K562 (cell line): ENCODE results near the gene ERVW-1. TPM values are rescaled to one million over a fixed set of nuclear protein-coding genes. Genes with fewer than 3 reads are reported as not detected.

Source experiments
- AFF1 ChIP-seq, 2 experiments: fragments of 450-650 bp; IDR thresholded peaks; 2 replicates each; pipeline ENCODE4 v1.6.1; 2018; ENCODE audit warnings: mild to moderate bottlenecking in 2 of 2, low read depth in 1 of 2; ENCODE audit not compliant: partially characterized antibody in 2 of 2
- ARID3A ChIP-seq: IDR thresholded peaks from 2 replicates; pipeline ENCODE4 v1.6.1; 2012; ENCODE audit warnings: low read depth, low read length, improper control_type of control experiment, borderline replicate concordance
- ATF1 ChIP-seq, 2 experiments: fragments of 450-650 bp in 1 of 2; IDR thresholded peaks; 2 replicates each; pipeline ENCODE4 v1.6.1; 2016; ENCODE audit warnings: missing compliant biosample characterization in 1 of 2, missing genetic modification characterization in 1 of 2
- BCOR ChIP-seq: fragments of 450-650 bp; IDR thresholded peaks from 2 replicates; pipeline ENCODE4 v1.6.1; 2016
- BDP1 ChIP-seq: IDR thresholded peaks from 3 replicates; pipeline ENCODE4 v1.6.1; 2011; ENCODE audit not compliant: insufficient read length, insufficient read depth
- HMGN3 ChIP-seq: IDR thresholded peaks from 2 replicates; pipeline ENCODE4 v1.6.1; 2011; ENCODE audit warnings: borderline replicate concordance, low read depth, mild to moderate bottlenecking, mixed read lengths, low read length; ENCODE audit not compliant: insufficient read length; ENCODE audit errors: extremely low read depth
- HSF4 ChIP-seq: fragments of 250-450 bp; sonication (Bioruptor Pico); IDR thresholded peaks from 2 replicates; pipeline ENCODE4 v2.1.2; 2022; ENCODE audit warnings: mild to moderate bottlenecking, moderate library complexity, borderline replicate concordance
- MBD1 ChIP-seq: fragments of 250-450 bp; sonication (Bioruptor Pico); IDR thresholded peaks from 2 replicates; pipeline ENCODE4 v1.8.0; 2022; ENCODE audit warnings: inconsistent platforms
- MBD2 ChIP-seq: sonication (generic); IDR thresholded peaks from 2 replicates; pipeline ENCODE4 v1.6.1; 2016; ENCODE audit warnings: low read depth, borderline replicate concordance
- MTA1 ChIP-seq: fragments of 450-650 bp; IDR thresholded peaks from 2 replicates; pipeline ENCODE4 v1.6.1; 2017; ENCODE audit warnings: borderline replicate concordance
- PRDM10 ChIP-seq: fragments of 450-650 bp; IDR thresholded peaks from 2 replicates; pipeline ENCODE4 v1.6.1; 2018; ENCODE audit not compliant: partially characterized antibody
- RBBP5 ChIP-seq: fragments of 200-600 bp; sonication (generic); IDR thresholded peaks from 2 replicates; pipeline ENCODE4 v1.6.1; 2012; ENCODE audit warnings: borderline replicate concordance, mild to moderate bottlenecking, low read length, control low read depth, inconsistent platforms; ENCODE audit not compliant: insufficient read depth, poor library complexity, severe bottlenecking
- ZNF41 ChIP-seq: fragments of 250-450 bp; sonication (Bioruptor Pico); conservative IDR thresholded peaks from 2 replicates; pipeline ENCODE4 v1.4.0; 2020; ENCODE audit warnings: mild to moderate bottlenecking
- ZNF75A ChIP-seq: fragments of 450-650 bp; formaldehyde crosslinking; IDR thresholded peaks from 2 replicates; pipeline ENCODE4 v1.4.0; 2020; ENCODE audit warnings: mild to moderate bottlenecking
- polyA plus RNA-seq, 8 experiments: library from polyadenylated mRNA; depleted of rRNA in 4 of 8; stranded (reverse) in 5 of 8; unstranded in 3 of 8; fragments of >200 nt; fragmentation: Nextera tagmentation in 2 of 8; fragmentation: Illumina TruSeq in 1 of 8; extraction: Ambion mirVana in 2 of 8; extraction: Trizol in 1 of 8; gene quantifications; 2 replicates each; pipeline versions ENCODE4 v1.2.1 to v1.2.3, GENCODE V29; 2011 to 2014; ENCODE audit warnings: inconsistent platforms in 1 of 8, missing spikeins in 1 of 8
- total RNA-seq, 7 experiments: library from RNA; depleted of rRNA in 6 of 7; stranded (reverse); fragments of >200 nt in 6 of 7; fragmentation: Illumina TruSeq in 2 of 7; extraction: Trizol in 2 of 7; gene quantifications; 2 replicates each; pipeline versions ENCODE4 v1.2.1 to v1.2.3, GENCODE V29; 2011 to 2021; ENCODE audit warnings: low replicate concordance in 1 of 7

Gene ERVW-1
- total and polyA plus RNA-seq, 9 of the 15 experiments (the other 6 are each of a cell fraction or from before 2014, with no cell fraction given): not detected

- TF ChIP-seq ARID3A (no peak), PRDM10 (peak; percentile 13), MBD1 (CRISPR knock-in tag) (no peak), HMGN3 (peak; percentile 76), ATF1 (CRISPR knock-in tag; IDR thresholded peaks at IDR 0.05) (no peak), ATF1 (tag; IDR thresholded peaks at IDR 0.05) (no peak), AFF1 (IDR thresholded peaks at IDR 0.05; ENCODE audit: low read depth in 1 of 2, partially characterized antibody in 2 of 2) (no peak), BCOR (no peak), ZNF41 (no peak), HSF4 (CRISPR knock-in tag) (no peak), ZNF75A (CRISPR knock-in tag) (0 out of 2 replicates have a peak, but pooled peaks have one; percentile 20), MTA1 (no peak), BDP1 (no peak), RBBP5 (peak; percentile 92), MBD2 (peak; percentile 61; the same call in 1 of the 2 replicates)
Measured at GRCh38 chr7:92447345-92448204, 30.2 kb downstream of the ERVW-1 start, which contains the start of gene GATAD1 (continued).
